HEK293T (cell line): ENCODE data around the gene NMT1.

Experiments used
- ARNT ChIP-seq: fragments of 450-650 bp; IDR thresholded peaks from 2 replicates; pipeline ENCODE4 v1.6.1; 2017; ENCODE audit warnings: mild to moderate bottlenecking
- BHLHE40 ChIP-seq: fragments of 450-650 bp; IDR thresholded peaks from 2 replicates; pipeline ENCODE4 v1.6.1; 2016; ENCODE audit warnings: mild to moderate bottlenecking, moderate library complexity, borderline replicate concordance
- CTBP1 ChIP-seq: fragments of 450-650 bp; IDR thresholded peaks from 2 replicates; pipeline ENCODE4 v1.6.1; 2016; ENCODE audit warnings: borderline replicate concordance
- ELF4 ChIP-seq: fragments of 450-650 bp; IDR thresholded peaks from 2 replicates; pipeline ENCODE4 v1.6.1; 2017; ENCODE audit warnings: antibody characterized with exemption
- FOXA1 ChIP-seq: fragments of 450-650 bp; IDR thresholded peaks from 2 replicates; pipeline ENCODE4 v1.6.1; 2016; ENCODE audit warnings: mild to moderate bottlenecking
- FOXK2 ChIP-seq: fragments of 450-650 bp; IDR thresholded peaks from 2 replicates; pipeline ENCODE4 v1.6.1; 2016; ENCODE audit warnings: mild to moderate bottlenecking
- FOXM1 ChIP-seq: fragments of 450-650 bp; IDR thresholded peaks from 2 replicates; pipeline ENCODE4 v1.6.1; 2017; ENCODE audit warnings: mild to moderate bottlenecking, borderline replicate concordance
- HDGF ChIP-seq: fragments of 450-650 bp; IDR thresholded peaks from 2 replicates; pipeline ENCODE4 v1.6.1; 2017; ENCODE audit warnings: antibody characterized with exemption, borderline replicate concordance
- NFRKB ChIP-seq: fragments of 450-650 bp; IDR thresholded peaks from 2 replicates; pipeline ENCODE4 v1.6.1; 2016; ENCODE audit warnings: mild to moderate bottlenecking, moderate library complexity
- SP1 ChIP-seq: fragments of 450-650 bp; IDR thresholded peaks from 2 replicates; pipeline ENCODE4 v1.6.1; 2017
- SUZ12 ChIP-seq: fragments of 450-650 bp; IDR thresholded peaks from 2 replicates; pipeline ENCODE4 v1.6.1; 2016; ENCODE audit warnings: mild to moderate bottlenecking
- TARDBP ChIP-seq: fragments of 450-650 bp; IDR thresholded peaks from 2 replicates; pipeline ENCODE4 v1.6.1; 2016

- TF ChIP-seq SUZ12 (no peak), SP1 (no peak), HDGF (no peak), ARNT (no peak), ELF4 (no peak), FOXA1 (no peak), NFRKB (no peak), TARDBP (no peak), FOXK2 (no peak), CTBP1 (no peak), FOXM1 (no peak), BHLHE40 (no peak)
Measured at GRCh38 chr17:45011767-45012166, 49.4 kb upstream of the NMT1 start.
